Stimulated activated naive CD4-positive, alpha-beta T cell treated with Interleukin-2 at 50 U/mL for 16 hours (primary cell): ENCODE measurements around the gene TPM1.
"Not testable (repeated sequence)": the region's sequence is repeated elsewhere in the genome, so short reads cannot be mapped to it uniquely, and the experiment has no call there.

ENCODE experiments used
- DNase-seq: peaks from one replicate; lab custom pipeline; 2025; lab: John Stamatoyannopoulos, UW

The TPM1 gene

DNA sequence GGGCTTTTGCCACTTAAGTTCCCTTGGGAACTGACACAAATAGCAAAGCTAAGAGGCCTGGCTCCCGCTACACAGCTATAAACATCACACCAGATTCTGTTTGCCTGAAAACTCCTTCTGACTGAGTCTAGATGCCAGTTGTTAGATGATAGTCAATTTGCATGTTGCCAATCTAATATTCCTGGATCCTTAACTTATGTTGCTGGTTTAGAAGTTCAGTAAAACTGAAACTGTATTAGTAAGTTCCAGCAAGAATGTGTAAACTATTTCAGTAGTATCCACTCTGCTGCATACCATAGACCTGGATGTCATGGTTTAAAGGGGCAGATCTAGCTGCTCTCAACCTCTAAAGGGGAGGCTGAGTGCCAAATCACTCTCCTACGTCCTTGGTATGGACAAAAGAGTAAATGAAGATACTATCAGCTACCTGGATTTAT, 52.0 kb downstream of the TPM1 start:
- no peak for DNase-seq

GRCh38 chr15:63096178-63096577, 53.6 kb downstream of the TPM1 start:
- no peak for DNase-seq

GRCh38 chr15:63098901-63099300, 56.4 kb downstream of the TPM1 start:
- DNase-seq = not testable (repeated sequence)

- DNase-seq = not testable (repeated sequence)
Observed at GRCh38 chr15:63099581-63099980, 57.0 kb downstream of the TPM1 start.

- DNase-seq = no peak
Observed at GRCh38 chr15:63103416-63103815, 60.9 kb downstream of the TPM1 start.

DNA sequence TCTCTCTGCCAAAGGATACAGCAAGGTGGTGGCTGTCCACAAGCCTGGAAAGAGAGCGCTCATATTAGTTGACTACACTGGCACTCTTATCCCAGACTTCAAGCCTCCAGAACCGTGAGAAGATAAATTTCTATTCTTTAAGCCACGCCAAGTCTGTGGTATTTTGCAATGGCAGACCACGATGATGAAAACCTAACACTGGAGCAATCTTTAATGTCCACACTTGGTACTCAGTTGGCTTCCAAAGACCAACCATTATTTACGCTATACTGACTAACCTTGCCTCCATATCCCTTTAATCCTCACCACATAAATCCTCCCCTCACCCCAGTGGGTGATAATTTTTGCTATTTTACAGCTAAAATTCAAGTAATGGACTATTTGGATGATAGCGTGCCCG, 62.2 kb downstream of the TPM1 start:
- no peak for DNase-seq

GRCh38 chr15:63105354-63105753, 62.8 kb downstream of the TPM1 start:
- DNase-seq = not testable (repeated sequence)

- no peak for DNase-seq
Observed at GRCh38 chr15:63107895-63108546, 65.5 kb downstream of the TPM1 start.

DNA sequence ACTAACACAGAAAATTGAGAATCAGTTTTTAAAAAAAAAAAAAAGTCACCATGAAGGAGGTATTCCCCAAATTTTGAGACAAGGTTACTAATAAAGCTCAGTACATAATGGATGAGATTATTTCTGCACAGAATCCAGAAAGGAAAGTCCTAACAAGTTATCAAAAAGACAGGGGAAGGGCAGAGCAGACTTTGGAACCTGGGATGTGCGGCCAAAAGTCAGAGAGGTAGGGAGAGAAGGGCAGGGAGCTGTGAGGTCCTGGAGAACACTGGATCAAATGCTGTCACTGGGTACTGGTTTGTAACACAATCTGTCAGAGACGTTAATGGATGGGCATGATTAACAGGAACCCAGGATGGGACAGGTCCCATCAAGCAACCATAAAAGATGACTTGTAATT, 67.0 kb downstream of the TPM1 start:
- no peak for DNase-seq

DNA sequence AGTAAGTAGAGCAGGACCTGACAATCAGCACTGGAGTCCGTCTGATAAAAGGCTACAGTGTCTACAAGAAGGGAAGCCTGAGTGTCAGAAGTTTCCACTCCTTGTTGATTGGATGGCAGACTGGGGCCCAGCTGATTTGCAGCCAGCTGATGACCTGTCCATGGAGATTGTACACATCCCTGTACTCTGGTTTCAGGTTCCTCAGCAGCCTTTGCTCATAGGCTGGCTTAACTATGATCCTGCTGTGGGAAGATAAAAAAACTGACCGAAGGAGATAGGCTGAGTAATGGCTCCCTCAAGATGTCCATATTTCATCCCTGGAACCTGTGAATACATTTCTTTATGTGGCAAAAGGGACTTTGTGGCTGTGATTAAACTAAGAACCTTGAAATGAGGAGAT, 67.4 kb downstream of the TPM1 start:
- no peak for DNase-seq

DNA sequence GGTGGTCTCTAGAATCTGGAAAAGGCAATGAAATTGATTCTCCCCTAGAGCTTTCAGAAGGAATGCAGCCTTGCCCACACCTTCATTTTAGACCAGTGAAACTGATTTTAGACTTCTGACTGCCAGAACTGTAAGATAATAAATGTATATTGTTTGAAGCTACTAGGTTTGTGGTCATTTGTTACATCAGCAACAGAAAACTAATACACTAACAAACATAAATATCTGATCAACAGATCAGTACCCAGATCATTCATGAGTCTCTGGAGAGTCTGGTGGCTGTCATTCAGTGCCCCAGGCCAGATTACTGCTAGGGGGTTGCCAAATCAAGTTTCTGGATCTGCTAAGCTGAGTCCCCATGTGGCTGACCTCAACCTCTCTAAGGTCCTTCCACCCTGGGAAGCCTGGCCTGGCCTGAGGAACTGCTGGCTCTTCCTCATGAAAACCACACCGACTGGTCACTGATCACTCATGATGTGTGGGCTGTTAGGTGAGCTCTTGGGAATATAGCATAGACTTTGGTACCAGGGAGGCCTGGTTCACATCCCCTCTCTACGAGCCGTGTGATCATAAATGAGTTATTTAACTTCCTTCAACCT, 68.0 kb downstream of the TPM1 start:
- no peak for DNase-seq

GRCh38 chr15:63111481-63111880, 68.9 kb downstream of the TPM1 start:
- no peak for DNase-seq

DNA sequence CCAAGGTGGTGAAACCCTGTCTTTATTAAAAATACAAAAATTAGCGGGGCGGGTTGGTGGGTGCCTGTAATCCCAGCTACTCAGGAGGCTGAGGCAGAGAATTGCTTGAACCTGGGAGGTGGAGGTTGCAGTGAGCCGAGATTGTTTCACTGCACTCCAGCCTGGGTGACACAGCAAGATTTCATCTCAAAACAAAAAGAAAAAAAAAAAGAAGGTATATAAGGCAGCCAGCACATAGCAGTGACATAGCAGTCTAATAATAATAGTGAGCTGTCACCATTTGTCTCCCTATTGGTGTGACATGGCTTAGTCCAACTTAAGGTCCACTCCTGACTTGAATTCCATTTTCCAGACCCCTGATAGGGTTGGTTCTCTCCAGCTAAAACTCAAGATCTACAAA, 70.3 kb downstream of the TPM1 start:
- DNase-seq = no peak

DNA sequence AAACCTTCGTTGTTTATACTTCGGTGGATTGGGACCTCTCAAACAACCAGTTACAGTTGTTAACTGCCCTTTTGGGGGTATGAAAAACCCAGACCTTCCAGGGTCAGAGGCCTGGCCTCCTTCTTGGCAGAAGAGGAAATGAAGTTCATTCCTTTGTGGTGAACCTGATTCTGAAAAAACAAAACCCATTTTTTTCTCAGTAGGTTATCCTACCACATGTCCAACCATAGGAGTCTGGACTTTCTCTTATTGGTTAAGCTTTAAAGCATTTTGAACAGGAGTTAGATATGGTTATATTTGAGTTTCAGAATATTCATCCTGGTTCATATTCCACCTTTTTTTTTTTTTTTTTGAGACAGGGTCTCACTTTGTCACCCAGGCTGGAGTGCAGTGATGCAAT, 71.9 kb downstream of the TPM1 start:
- no peak for DNase-seq
